ENCODE data around the gene WFS1.

Gene WFS1

GRCh38 chr4:6232836-6233785 is 36.5 kb upstream of the WFS1 start:
- no peak overlapping the region for H3K4me3 ChIP-seq (ENCODE audit: low read depth in 1 of 2, low read length in 1 of 2)
- H3K9me3 ChIP-seq = no peaks in the 10 kb centered on the region
- no peaks in the 10 kb centered on the region for H3K27me3 ChIP-seq
- H3K36me3 ChIP-seq = no peaks in the 10 kb centered on the region
- H3K4me1 ChIP-seq (ENCODE audit: control insufficient read depth in 1 of 2, insufficient read depth in 1 of 2, low read depth in 1 of 2, low read length in 1 of 2) = no peaks in the 10 kb centered on the region
- TF ChIP-seq, protein P1, sequence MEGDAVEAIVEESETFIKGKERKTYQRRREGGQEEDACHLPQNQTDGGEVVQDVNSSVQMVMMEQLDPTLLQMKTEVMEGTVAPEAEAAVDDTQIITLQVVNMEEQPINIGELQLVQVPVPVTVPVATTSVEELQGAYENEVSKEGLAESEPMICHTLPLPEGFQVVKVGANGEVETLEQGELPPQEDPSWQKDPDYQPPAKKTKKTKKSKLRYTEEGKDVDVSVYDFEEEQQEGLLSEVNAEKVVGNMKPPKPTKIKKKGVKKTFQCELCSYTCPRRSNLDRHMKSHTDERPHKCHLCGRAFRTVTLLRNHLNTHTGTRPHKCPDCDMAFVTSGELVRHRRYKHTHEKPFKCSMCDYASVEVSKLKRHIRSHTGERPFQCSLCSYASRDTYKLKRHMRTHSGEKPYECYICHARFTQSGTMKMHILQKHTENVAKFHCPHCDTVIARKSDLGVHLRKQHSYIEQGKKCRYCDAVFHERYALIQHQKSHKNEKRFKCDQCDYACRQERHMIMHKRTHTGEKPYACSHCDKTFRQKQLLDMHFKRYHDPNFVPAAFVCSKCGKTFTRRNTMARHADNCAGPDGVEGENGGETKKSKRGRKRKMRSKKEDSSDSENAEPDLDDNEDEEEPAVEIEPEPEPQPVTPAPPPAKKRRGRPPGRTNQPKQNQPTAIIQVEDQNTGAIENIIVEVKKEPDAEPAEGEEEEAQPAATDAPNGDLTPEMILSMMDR (IDR thresholded peaks at IDR 0.05) = no peak
- no peak overlapping the region for H3K27ac ChIP-seq

DNA sequence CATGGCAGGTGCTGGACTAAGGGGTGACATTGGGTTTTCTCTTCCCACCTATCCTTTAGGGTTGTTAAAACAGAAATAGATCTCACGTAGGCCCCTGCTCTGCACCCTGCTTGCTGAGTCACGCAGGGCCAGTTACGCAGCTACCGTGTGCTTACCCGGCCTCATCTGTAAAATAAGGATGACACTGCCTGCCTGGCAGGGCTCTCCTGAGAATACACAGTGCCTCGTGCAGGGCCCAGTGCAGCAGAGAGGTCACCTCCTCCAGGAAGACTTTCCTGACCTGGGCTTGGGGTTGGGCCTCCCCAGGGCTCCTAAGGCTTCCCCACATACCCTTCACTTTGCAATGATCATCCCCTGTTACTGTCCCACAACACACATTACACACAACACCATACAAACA is 35.7 kb upstream of the WFS1 start:
- no peak overlapping the region for H3K4me3 ChIP-seq (ENCODE audit: low read depth in 1 of 2, low read length in 1 of 2)
- no peaks in the 10 kb centered on the region for H3K4me1 ChIP-seq (ENCODE audit: control insufficient read depth in 1 of 2, insufficient read depth in 1 of 2, low read depth in 1 of 2, low read length in 1 of 2)
- H3K27me3 ChIP-seq = no peaks in the 10 kb centered on the region
- TF ChIP-seq, protein P1 (IDR thresholded peaks at IDR 0.05) = no peak
- H3K27ac ChIP-seq = no peak overlapping the region
- no peaks in the 10 kb centered on the region for H3K36me3 ChIP-seq
- no peaks in the 10 kb centered on the region for H3K9me3 ChIP-seq

DNA sequence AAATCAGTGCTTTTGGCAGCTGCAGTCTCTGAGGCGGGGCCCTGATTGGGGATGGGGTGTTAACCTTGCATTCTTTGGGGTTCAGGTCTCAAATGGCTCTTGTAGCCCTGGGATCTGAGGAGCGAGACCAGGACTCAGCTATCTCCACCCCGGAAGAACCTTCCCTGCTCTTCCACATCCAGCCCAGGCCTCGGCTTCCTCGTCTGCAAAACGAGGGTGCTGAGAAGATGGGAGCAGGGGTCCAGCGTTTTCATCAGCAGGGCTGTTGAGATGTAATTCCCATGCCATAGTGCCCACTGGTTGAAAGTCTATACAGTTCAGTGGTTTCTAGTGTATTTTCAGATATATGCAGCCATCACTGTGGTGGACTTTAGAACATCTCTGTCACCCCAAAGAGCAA is 34.6 kb upstream of the WFS1 start:
- H3K36me3 ChIP-seq = no peaks in the 10 kb centered on the region
- TF ChIP-seq, protein P1 (IDR thresholded peaks at IDR 0.05) = no peak

DNA sequence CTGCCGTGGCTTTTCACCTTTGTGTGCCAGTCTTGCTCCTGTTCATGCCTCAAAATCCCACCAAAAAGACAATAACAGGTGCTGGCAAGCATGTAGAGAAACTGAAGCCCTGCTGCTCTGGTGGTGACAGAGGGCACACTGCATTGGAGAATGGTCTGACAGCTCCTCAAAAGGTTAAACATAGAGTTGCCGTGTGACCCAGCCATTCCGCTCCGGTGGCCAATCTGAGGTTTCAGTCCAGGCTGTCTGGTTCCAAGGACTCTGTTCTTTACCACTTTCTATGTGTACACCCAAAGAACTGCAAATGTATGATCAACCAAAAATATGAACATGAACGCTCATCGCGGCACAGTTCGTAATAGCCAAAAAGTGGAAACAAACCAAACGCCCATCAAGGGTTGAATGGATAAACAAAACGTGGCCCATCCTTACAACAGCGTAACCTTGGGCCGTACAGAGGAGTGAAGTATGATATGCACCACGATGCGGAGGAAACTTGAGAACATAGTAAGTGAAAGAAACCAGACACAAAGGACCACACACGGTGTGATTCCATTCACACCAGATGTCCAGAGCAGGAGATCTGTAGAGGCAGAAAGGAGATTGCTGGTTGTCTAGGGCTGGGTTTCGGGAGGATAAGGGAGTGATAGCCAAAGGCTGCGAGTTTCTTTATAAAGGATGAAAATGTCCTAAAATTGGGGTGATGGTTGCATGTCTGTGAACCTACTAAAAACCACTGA is 33.6 kb upstream of the WFS1 start:
- Histone ChIP-seq H3K4me3 (ENCODE audit: low read depth in 1 of 2, low read length in 1 of 2) (no peak overlapping the region), H3K4me1 (ENCODE audit: control insufficient read depth in 1 of 2, insufficient read depth in 1 of 2, low read depth in 1 of 2, low read length in 1 of 2) (no peaks in the 10 kb centered on the region), H3K36me3 (no peaks in the 10 kb centered on the region), H3K27me3 (no peaks in the 10 kb centered on the region), H3K9me3 (no peaks in the 10 kb centered on the region), H3K27ac (no peak overlapping the region)
- TF ChIP-seq, protein P1 (IDR thresholded peaks at IDR 0.05) = no peak

More for the DNA sequence above, 34.6 kb upstream of the WFS1 start:
- no peak overlapping the region for H3K27ac ChIP-seq
- H3K4me3 ChIP-seq (ENCODE audit: low read depth in 1 of 2, low read length in 1 of 2) = no peak overlapping the region
- no peaks in the 10 kb centered on the region for H3K27me3 ChIP-seq
- H3K9me3 ChIP-seq = no peaks in the 10 kb centered on the region
- H3K4me1 ChIP-seq (ENCODE audit: control insufficient read depth in 1 of 2, insufficient read depth in 1 of 2, low read depth in 1 of 2, low read length in 1 of 2) = no peaks in the 10 kb centered on the region

DNA sequence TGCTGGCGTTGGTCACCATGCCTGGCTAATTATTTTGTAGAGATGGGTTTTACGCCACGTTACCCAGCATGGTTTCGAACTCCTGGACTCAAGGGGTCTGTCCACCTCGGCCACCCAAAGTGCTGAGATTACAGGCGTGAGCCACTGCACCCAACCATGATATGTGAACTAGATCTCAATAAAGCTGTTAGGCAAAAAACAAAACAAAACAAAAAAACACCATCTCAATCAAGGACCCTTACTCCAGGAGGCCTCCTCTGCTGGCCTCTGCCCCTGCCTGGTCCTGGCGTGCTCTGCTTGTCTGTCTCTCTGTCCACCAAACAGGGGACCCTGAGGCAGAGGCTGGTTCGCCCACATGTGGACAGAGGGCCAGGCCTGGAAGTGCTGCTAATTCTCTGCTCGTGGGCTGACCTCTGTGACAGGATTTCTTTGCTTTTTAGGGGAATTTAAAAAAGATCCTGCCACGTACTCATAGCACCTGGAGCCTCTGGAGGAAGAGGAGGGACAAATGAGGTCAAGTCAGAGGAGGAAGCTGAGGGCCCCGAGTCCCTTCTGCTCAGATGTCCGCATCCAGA is 32.7 kb upstream of the WFS1 start:
- no peaks in the 10 kb centered on the region for H3K27me3 ChIP-seq
- no peaks in the 10 kb centered on the region for H3K36me3 ChIP-seq
- H3K27ac ChIP-seq = no peak overlapping the region
- H3K4me1 ChIP-seq (ENCODE audit: control insufficient read depth in 1 of 2, insufficient read depth in 1 of 2, low read depth in 1 of 2, low read length in 1 of 2) = no peaks in the 10 kb centered on the region
- TF ChIP-seq, protein P1 (IDR thresholded peaks at IDR 0.05) = no peak
- no peak overlapping the region for H3K4me3 ChIP-seq (ENCODE audit: low read depth in 1 of 2, low read length in 1 of 2)
- no peaks in the 10 kb centered on the region for H3K9me3 ChIP-seq
